NCI-H510A (cell line): Measurements from ENCODE around the gene BMP8B.

Experiments
- DNase-seq: peaks from one replicate; lab custom pipeline; 2025; lab: John Stamatoyannopoulos, UW

The BMP8B gene

GRCh38 chr1:39758556-39759435, 29.9 kb downstream of the BMP8B start:
- peak; percentile 99 for DNase-seq

GRCh38 chr1:39757501-39757900, 31.2 kb downstream of the BMP8B start:
- no peak for DNase-seq

- peak; percentile 99 for DNase-seq
Observed at GRCh38 chr1:39755965-39756659, 32.6 kb downstream of the BMP8B start.

- DNase-seq = peak; percentile 98
Observed at GRCh38 chr1:39754906-39755504, 33.7 kb downstream of the BMP8B start.

- peak; percentile 91 for DNase-seq
Observed at GRCh38 chr1:39754026-39754570, 34.6 kb downstream of the BMP8B start.

GRCh38 chr1:39753132-39754025, 35.3 kb downstream of the BMP8B start:
- DNase-seq = peak; percentile 91

- no peak for DNase-seq
Observed at GRCh38 chr1:39752703-39753102, 36.0 kb downstream of the BMP8B start.

GRCh38 chr1:39751595-39751994, 37.1 kb downstream of the BMP8B start:
- no peak for DNase-seq

GRCh38 chr1:39745016-39745670, 43.5 kb downstream of the BMP8B start:
- no peak for DNase-seq

GRCh38 chr1:39738622-39739366, 49.9 kb downstream of the BMP8B start, which contains the start of gene PPIE:
TSS of gene PPIE (plus strand) at chr1:39738882. CDS start at chr1:39738901, 19 bp downstream.
- peak; percentile 100 for DNase-seq

GRCh38 chr1:39737546-39738169, 51.0 kb downstream of the BMP8B start:
- peak; percentile 69 for DNase-seq

GRCh38 chr1:39735731-39736130, 52.9 kb downstream of the BMP8B start:
- DNase-seq = no peak

- peak; percentile 96 for DNase-seq
Observed at GRCh38 chr1:39733161-39733560, 55.5 kb downstream of the BMP8B start.

- DNase-seq = no peak
Observed at GRCh38 chr1:39732730-39733129, 55.9 kb downstream of the BMP8B start.

- DNase-seq = no peak
Observed at GRCh38 chr1:39729842-39730241, 58.8 kb downstream of the BMP8B start.

GRCh38 chr1:39729030-39729429, 59.6 kb downstream of the BMP8B start:
- DNase-seq = no peak

GRCh38 chr1:39727932-39728317, 60.7 kb downstream of the BMP8B start:
- no peak for DNase-seq

- no peak for DNase-seq
Observed at GRCh38 chr1:39727221-39727931, 61.3 kb downstream of the BMP8B start.

GRCh38 chr1:39726600-39726999, 62.1 kb downstream of the BMP8B start:
- DNase-seq = no peak
